ENCODE results near the gene CNTN5.

Gene CNTN5

DNA sequence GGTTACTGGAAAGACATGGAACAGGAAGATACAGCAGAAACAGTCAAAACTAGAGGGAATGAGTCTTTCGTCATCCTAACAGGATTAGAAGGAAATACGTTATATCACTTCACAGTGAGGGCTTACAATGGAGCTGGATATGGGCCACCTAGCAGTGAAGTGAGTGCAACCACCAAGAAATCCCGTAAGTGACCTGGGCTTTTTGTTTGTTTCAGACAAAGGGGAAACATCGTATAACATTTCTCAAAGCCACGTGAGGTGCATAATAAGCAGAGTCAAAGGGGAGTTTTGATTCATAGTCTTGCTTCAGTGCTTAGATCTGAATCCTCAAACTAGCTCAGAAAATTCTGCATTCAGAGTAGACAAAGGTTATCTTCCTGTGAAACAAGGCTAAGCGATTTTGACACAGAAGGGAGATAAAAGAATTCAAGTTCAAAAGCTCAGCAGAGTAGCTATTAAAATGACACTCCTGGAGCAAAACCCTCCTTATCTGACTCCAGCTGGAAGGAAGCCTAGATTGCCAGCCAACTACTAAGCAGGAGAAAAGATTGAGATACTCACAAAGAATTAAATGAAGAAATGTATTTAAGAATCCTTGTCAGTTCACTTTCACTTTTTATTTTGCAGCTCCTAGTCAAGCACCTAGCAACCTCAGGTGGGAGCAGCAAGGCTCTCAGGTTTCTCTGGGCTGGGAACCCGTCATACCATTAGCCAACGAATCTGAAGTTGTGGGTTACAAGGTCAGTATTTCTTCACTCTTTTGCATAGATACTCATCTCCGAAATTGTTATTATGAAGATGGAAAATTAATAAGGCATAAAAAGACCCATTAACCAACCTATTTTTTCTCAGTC, 1319.9 kb downstream of the CNTN5 start:
- no peak overlapping the region for H3K27ac ChIP-seq
- H3K4me3 ChIP-seq = no peak overlapping the region
- no peak for DNase-seq (ENCODE audit: low spot score)
- TF ChIP-seq, protein P1, sequence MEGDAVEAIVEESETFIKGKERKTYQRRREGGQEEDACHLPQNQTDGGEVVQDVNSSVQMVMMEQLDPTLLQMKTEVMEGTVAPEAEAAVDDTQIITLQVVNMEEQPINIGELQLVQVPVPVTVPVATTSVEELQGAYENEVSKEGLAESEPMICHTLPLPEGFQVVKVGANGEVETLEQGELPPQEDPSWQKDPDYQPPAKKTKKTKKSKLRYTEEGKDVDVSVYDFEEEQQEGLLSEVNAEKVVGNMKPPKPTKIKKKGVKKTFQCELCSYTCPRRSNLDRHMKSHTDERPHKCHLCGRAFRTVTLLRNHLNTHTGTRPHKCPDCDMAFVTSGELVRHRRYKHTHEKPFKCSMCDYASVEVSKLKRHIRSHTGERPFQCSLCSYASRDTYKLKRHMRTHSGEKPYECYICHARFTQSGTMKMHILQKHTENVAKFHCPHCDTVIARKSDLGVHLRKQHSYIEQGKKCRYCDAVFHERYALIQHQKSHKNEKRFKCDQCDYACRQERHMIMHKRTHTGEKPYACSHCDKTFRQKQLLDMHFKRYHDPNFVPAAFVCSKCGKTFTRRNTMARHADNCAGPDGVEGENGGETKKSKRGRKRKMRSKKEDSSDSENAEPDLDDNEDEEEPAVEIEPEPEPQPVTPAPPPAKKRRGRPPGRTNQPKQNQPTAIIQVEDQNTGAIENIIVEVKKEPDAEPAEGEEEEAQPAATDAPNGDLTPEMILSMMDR (IDR thresholded peaks at IDR 0.05) = no peak

DNA sequence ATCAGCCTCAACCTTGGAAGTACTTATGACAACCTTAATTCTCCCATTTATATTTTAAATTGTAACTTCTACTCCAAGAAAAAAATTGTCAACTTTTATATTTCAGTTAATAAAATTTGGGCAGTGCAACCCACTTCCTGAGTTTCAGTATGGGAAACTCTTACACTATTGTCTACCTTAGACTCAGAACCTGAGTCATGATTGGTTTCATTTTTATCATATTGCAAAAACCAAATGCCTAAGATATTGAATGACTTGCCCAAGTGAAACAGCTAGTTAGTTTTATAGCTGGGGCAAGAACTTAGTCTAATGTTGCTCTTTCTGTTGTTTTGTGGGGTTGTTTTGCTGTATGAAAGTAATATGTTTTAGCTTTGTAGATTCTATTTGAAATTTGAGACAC, 1332.3 kb downstream of the CNTN5 start:
- Histone ChIP-seq H3K27ac (no peak overlapping the region), H3K4me3 (no peak overlapping the region)
- DNase-seq (ENCODE audit: low spot score) = no peak
- TF ChIP-seq, protein P1 (IDR thresholded peaks at IDR 0.05) = no peak

DNA sequence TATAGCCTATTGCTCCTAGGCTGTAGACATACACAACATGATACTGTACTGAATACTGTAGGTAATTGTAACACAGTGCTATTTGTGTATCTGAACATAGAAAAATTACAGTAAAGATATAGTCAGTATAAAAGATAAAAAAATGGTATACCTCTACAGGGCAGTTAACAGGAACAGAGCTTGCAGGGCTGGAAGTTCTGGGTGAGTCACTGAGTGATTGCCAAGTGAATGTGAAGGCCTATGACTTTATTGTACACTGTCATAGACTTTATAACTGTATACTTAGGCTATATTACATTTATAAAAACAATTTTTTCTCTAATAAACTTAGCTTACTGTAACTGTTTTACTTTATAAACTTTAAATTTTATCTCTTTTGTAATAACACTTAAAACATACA, 1334.0 kb downstream of the CNTN5 start:
- no peak overlapping the region for H3K27ac ChIP-seq
- no peak for DNase-seq (ENCODE audit: low spot score)
- TF ChIP-seq, protein P1 (IDR thresholded peaks at IDR 0.05) = no peak
- no peak overlapping the region for H3K4me3 ChIP-seq

DNA sequence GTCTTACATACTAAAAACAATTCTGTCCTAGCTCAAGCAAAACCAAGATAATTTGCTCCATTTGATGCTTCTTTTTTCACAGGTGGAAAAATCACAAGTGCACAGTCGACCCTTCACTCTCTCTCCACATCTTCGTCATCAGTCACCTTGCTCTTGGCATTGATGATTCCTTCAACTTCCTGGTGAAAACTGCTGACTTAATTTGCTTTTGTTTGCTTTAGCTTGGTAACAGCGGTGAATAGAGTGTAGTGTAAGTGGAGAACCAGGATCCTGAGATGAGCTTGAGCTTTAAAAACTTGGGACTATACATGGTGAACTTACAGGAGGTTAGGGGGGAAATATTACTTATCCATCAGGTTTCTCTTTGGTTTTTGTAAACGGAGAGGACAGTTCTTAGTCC, 1335.3 kb downstream of the CNTN5 start:
- Histone ChIP-seq H3K27ac (no peak overlapping the region), H3K4me3 (no peak overlapping the region)
- TF ChIP-seq, protein P1 (IDR thresholded peaks at IDR 0.05) = no peak
- no peak for DNase-seq (ENCODE audit: low spot score)

DNA sequence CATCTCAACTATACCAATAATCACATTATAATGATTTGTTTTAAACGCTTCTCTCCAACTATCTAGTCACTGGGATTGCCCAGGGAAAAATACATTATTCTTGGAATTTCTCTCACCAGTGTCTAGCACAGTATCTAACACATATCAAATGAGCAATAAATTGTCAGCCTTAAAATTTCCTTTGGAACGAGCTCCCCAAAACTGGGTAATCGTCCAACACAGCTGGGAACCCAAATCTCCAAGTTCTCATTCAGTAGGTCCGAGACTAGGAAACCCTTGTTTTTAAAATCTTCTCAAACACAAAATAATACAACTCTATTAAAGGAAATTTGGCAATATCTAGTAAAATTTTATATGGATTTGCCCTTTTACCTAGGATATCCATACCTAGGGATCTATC, 1338.5 kb downstream of the CNTN5 start:
- no peak for DNase-seq (ENCODE audit: low spot score)
- Histone ChIP-seq H3K27ac (no peak overlapping the region), H3K4me3 (no peak overlapping the region)
- TF ChIP-seq, protein P1 (IDR thresholded peaks at IDR 0.05) = no peak

DNA sequence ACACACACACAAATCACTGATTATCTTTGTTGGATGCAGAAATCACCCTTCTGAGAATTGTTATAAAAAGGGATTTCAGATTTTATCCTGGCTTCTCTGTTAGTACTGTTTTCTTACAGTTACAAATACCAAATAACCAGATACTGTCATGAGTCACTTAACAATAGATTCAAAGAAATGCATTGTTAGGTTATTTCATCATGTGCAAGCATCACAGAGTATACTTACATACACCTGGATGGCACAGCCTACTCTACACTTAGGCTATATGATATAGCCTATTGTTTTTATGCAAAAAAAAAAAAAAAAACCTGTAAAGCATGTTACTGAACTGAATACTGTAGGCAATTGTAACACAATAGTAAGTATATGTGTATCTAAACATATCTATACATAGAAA, 1347.1 kb downstream of the CNTN5 start:
- DNase-seq (ENCODE audit: low spot score) = no peak
- H3K27ac ChIP-seq = no peak overlapping the region
- TF ChIP-seq, protein P1 (IDR thresholded peaks at IDR 0.05) = no peak
- no peak overlapping the region for H3K4me3 ChIP-seq

DNA sequence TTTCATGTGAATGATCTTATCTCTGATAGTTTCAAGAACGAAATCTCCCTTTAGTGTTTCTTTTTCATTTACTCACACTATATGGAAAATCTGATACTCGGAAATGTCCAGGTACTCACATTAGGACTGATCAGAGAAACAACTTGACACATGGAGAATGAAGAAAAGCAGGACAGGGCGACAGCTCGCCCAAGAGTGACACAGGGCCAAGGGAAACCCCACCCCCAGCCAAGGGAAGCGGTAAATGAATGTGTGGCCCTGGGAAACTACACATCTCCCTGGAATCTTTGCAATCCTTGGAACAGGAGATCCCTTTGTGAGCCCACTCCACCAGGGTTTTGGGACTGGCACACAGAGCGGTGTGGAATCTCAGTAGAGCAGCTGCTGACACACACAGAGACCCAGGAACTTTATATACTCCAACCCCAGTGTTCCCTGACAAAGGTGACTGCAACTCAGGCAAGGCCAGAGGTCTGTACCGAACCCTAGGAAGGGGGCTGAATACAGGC, 1362.7 kb downstream of the CNTN5 start:
- TF ChIP-seq, protein P1 (IDR thresholded peaks at IDR 0.05) = no peak
- DNase-seq (ENCODE audit: low spot score) = no peak
- Histone ChIP-seq H3K27ac (no peak overlapping the region), H3K4me3 (no peak overlapping the region)

Measured in coronary artery (tissue), 2 donors.